HK-2 (cell line): ENCODE results near the gene FRYL.
"Not testable (repeated sequence)": the region's sequence is repeated elsewhere in the genome, so short reads cannot be mapped to it uniquely, and the experiment has no call there.

Experiments used
- DNase-seq: peaks from one replicate; pipeline ENCODE4 v3.0.0-alpha.2; 2018; ENCODE audit not compliant: unreplicated experiment

The FRYL gene

DNA sequence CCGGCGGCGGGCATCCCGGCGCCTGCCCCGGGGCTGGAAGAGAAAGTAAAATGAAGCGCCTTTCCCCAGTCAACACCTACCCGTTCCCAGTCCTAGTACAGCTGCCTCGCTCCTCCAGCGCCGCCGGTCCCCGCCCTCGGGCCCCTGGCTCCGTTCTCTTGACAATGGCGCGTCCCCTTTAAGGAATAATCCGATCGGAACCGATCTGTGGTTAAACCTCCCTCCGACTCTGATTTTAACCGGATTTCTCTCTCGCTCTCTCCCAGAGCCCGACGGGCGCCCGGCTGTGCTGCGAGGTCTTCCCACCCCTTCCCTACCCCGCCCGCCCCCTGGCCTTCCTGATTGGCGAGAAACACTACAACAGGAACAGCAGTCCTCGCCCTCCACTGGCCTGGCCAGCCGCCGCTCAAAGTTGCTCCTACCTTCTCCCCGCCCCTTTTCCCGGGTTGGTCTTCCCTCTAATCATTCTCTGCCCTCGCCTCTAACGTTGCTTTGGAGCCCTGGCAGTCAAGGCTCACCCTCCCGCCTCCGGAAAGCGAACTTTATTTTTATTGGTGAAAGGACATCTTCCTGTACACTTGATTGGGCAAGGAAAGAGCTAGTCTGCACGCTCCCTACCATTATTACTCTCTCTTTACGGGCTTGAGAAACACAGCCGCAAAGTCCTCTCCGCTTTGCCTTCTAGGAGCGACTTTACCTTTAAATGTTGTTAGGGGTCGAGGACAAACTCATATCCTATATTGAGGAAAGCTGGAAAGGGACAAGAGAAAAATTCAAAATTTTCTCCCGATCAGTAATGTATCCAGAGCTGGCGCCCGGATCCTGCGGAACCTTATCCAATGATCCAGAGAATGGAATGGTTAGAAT, at the start of gene FRYL:
Gene FRYL, minus strand, starts transcription at position 282 of the 867 bp plus-strand sequence. CDS start 145,869 bp downstream, outside the sequence.
- peak; percentile 100 for DNase-seq

DNA sequence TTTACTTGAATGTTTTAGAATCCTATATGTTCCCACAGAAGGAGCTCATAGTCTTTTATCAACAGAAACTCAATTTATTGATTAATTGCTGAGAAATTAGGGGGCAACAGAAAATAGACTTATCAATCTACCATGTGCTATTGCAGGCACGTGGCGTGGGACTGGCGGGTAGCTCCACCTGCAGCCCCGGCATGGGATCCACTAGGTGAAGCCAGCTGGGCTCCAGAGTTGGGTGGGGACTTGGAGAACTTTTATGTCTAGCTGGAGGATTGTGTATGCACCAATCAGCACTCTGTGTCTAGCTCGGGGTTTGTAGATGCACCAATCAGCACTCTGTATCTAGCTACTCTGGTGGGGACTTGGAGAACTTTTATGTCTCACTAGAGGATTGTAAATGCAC, 47.5 kb upstream of the FRYL start:
- DNase-seq = no peak

- DNase-seq = not testable (repeated sequence)
Observed at GRCh38 chr4:48821431-48821830, 41.4 kb upstream of the FRYL start.

DNA sequence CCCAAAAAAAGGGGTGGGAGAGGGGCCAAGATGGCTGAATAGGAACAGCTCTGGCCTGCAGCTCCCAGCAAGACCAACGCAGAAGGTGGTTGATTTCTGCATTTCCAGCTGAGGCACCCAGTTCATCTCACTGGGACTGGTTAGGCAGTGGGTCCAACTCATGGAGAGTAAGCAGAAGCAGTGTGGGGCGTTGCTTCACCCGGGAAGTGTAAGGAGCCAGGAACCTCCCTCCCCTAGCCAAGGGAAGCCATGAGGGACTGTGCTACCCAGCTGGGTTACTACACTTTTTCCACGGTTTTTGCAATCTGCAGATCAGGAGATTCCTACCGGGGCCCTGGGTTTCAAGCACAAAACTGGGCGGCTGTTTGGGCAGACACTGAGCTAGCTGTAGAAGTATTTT, 36.9 kb upstream of the FRYL start:
- DNase-seq = no peak

- DNase-seq = not testable (repeated sequence)
Observed at GRCh38 chr4:48816297-48816696, 36.2 kb upstream of the FRYL start.

DNA sequence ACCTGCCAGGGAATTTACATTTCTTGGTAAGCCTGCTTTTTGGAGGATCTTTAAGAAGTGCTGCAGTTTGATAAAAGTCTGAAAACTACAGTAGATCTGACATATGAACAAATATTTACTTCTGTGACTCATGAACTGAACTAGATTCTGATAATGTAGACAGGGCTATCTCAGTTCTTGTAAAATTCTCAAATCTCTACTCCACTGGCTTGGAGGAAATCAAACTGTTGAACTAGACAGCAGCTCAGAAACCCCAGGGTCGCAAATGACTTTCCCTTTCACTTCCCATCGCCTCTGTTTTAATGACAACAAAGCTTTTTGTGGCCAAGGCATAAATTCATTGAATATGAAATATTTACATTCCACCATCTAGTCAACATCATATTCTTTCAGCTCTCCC, 35.4 kb upstream of the FRYL start:
- no peak for DNase-seq

GRCh38 chr4:48813964-48814363, 33.9 kb upstream of the FRYL start:
- no peak for DNase-seq

GRCh38 chr4:48812866-48813265, 32.8 kb upstream of the FRYL start:
- DNase-seq = no peak

GRCh38 chr4:48804584-48805301, 24.7 kb upstream of the FRYL start:
- DNase-seq = no peak

GRCh38 chr4:48801016-48801715, 21.1 kb upstream of the FRYL start:
- no peak for DNase-seq

DNA sequence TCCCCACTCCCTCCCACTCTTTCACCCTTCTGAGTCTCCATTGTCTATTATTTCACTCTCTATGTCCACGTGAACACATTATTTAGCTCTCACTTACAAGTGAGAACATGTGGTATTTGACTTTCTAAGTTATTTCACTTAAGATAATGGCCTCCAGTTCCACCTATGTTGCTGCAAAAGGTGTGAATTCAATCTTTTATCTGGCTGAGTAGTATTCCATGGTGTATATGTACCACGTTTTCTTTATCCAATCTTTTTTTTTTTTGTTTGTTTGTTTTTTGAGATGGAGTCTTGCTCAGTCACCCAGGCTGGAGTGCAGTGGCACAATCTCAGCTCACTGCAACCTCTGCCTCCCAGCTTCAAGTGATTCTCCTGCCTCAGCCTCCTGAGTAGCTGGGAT, 20.1 kb upstream of the FRYL start:
- not testable (repeated sequence) for DNase-seq

DNA sequence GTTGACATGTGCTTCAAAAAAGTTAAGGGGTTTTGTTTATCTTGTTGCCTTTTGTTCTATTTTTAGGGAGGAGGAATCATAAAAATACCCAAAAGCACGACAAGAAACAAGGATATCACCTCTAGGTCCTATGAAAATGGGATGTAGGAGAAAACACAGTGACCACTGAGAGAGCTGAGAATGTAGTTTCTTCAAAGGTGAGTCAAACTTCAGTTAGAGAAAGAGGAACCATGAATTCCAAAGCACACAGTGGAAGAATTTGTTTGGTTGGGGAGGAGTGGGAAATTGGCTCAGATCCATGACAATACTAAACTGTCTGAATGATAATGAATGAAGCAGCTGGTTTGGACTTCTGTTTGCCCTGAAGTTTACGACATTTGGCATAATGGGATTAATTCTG, 19.1 kb upstream of the FRYL start:
- DNase-seq = no peak

DNA sequence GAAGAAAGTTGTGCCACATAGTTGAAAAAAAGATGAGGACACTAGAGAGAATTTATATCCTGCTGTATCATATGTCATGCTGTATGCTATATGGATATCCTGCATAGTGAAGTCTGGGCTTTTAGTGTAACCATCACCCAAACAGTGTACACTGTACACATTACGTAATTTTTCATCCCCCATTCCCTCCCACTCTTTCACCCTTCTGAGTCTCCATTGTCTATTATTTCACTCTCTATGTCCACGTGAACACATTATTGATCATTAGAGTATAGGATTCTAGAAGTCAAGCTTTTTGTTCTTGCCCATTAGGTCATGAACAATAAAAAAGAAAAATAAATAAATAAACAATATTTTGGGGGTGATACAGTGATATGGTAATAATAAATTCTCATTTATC, 18.0 kb upstream of the FRYL start:
- no peak for DNase-seq

- no peak for DNase-seq
Observed at GRCh38 chr4:48796927-48797679, 17.0 kb upstream of the FRYL start.

- DNase-seq = no peak
Observed at GRCh38 chr4:48796191-48796926, 16.3 kb upstream of the FRYL start.

- DNase-seq = no peak
Observed at GRCh38 chr4:48795108-48795507, 15.0 kb upstream of the FRYL start.

DNA sequence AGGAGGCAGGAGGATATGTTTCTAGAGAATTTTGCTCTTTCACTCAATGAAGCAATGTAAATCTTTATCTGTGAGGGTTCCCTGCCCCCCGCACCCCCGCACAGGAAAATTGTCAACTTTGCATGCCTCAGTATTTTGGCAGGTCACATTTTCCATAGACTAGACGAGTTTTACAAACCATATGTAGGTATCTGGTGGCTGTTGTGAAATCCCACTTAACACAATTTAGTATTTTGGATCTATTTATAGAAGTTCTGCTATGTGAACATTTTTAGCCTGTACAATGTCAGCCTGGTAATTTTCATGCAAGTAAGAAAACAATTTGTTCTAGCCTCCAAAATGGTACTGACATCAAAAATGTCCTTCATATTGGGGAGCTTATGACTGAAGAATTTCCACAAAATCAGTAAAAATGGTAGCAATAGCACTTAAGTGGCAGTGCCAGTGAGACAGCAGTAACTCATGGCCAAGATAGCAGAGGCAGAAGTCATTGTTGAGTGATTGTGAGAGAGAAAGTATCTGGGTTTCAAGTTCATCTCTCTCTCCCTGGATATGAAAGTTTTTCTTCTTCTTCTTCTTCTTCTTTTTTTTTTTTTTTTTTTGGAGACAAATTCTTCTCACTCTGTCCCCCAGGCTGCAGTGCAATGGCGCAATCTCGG, 12.4 kb upstream of the FRYL start:
- no peak for DNase-seq

GRCh38 chr4:48791313-48791712, 11.2 kb upstream of the FRYL start:
- DNase-seq = no peak

DNA sequence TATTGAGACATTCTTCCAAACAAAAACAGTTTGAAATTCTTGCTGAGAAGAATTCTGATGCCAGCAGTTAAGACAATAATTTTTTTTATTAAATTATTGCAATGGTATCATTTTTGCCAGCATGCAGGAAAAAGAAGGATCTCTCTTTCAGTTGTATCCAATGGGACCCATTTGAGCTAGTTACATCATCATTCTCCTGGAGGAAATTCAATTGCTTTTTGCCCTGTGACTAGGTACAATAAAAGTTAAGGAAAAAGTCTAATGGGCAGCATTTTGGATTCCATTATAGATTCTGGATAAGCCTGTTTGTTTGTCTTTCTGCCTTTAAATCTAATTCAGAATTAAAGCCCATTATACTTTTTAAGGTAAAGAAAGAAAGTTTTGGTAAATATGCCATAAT, 10.5 kb upstream of the FRYL start:
- DNase-seq = no peak

- DNase-seq = no peak
Observed at GRCh38 chr4:48787056-48787455, 7.0 kb upstream of the FRYL start.

DNA sequence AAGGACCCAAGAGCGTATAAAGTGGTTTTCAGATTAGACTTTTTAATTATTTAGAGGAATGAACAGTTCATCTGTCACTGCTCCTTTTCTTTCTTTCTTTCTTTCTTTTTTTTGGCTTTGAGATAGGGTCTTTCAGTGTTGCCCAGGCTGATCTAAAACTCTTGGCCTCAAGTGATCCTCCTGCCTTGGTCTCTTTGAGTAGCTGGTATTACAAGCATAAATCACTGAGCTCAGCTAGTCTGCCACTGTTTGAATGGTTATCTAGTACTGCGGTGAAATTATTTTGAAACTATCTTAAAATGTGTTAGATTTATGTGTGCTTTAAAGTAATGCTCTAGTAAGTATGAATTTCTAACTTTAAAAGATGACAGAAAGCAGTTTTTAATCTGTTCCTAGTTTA, 6.5 kb upstream of the FRYL start:
- no peak for DNase-seq
